HepG2 (cell line): Measurements from ENCODE around the gene NLRP13. TPM values are rescaled to one million over a fixed set of nuclear protein-coding genes. Genes with fewer than 3 reads are reported as not detected.

Source experiments
- ATAC-seq: fragments of 200-7000 bp; cut with Tn5 transposase; 3 replicates; pipeline ENCODE4 v1.9.1; 2020; ENCODE audit warnings: mild to moderate bottlenecking, moderate library complexity
- BruUV-seq: library from RNA; stranded (reverse); fragments of 400-500 nt; replicated peaks from 2 replicates; lab custom pipeline; 2021; lab: Mats Ljungman, UMichigan
- CTCF ChIA-PET: fragments of 300-600 bp; formaldehyde crosslinking; extraction: SDS; loops from one replicate; lab custom pipeline; 2021; ENCODE audit warnings: low total read pairs, inconsistent platforms, low intra/inter-chr PET ratio; lab: Yijun Ruan, JAX
- POLR2A ChIA-PET: fragments of 350-600 bp; sonication (Branson Sonifier 250); formaldehyde crosslinking; loops from one replicate; lab custom pipeline; 2020; ENCODE audit warnings: antibody characterized with exemption, inconsistent platforms; lab: Yijun Ruan, JAX
- DNase-seq: peaks from one replicate; pipeline ENCODE4 v3.0.0-alpha.2; 2015; ENCODE audit warnings: low spot score
- FAIRE-seq: peaks from 3 replicates; lab custom pipeline; 2011; peaks lifted over from hg19 to GRCh38; lab: Jason Lieb, UNC
- H2AFZ ChIP-seq: one replicate; pipeline ENCODE4 v1.6.1; 2011; ENCODE audit warnings: low read length, inconsistent platforms
- H3K27ac ChIP-seq: fragments of 300-600 bp; 3 replicates; pipeline ENCODE4 v1.8.0; 2011; ENCODE audit warnings: mixed run types, mild to moderate bottlenecking, mixed read lengths, low read length, inconsistent platforms; ENCODE audit not compliant: insufficient read depth; ENCODE audit errors: extremely low read length
- H3K27me3 ChIP-seq, 2 experiments: fragments of 200-600 bp in 1 of 2; 2 replicates in 1 of 2; 3 replicates in 1 of 2; pipeline versions ENCODE4 v1.6.0 to v1.8.0; 2011; ENCODE audit warnings: low read length in 2 of 2, mild to moderate bottlenecking in 2 of 2, moderate library complexity in 2 of 2, inconsistent platforms in 1 of 2; ENCODE audit not compliant: insufficient read depth in 2 of 2, control insufficient read depth in 1 of 2
- H3K36me3 ChIP-seq, 2 experiments: fragments of 200-600 bp in 1 of 2; replicated peaks in 1 of 2; 2 replicates in 1 of 2; 3 replicates in 1 of 2; pipeline versions ENCODE4 v1.5.1 to v1.8.0; 2011; ENCODE audit warnings: low read length in 2 of 2, inconsistent platforms in 1 of 2; ENCODE audit not compliant: insufficient read depth in 2 of 2, control insufficient read depth in 1 of 2
- H3K4me1 ChIP-seq: 2 replicates; pipeline ENCODE4 v1.5.1; 2012; ENCODE audit warnings: low read length, inconsistent platforms; ENCODE audit not compliant: insufficient read depth
- H3K4me2 ChIP-seq: 2 replicates; pipeline ENCODE4 v1.6.0; 2011; ENCODE audit warnings: low read depth, low read length, inconsistent platforms
- H3K4me3 ChIP-seq, 3 experiments: fragments of 200-600 bp in 1 of 3; sonication (generic), shearing (Covaris generic) in 1 of 3; replicated peaks in 1 of 3; 2 replicates each; pipeline ENCODE4 v1.5.1; 2011 to 2016; ENCODE audit warnings: low read length in 3 of 3, inconsistent platforms in 2 of 3, low read depth in 2 of 3, mild to moderate bottlenecking in 2 of 3, control low read depth in 1 of 3, mixed read lengths in 1 of 3; ENCODE audit not compliant: insufficient read depth in 1 of 3
- H3K79me2 ChIP-seq: one replicate; pipeline ENCODE4 v1.6.1; 2011; ENCODE audit warnings: low read length, inconsistent platforms; ENCODE audit not compliant: insufficient read depth
- H3K9ac ChIP-seq: 2 replicates; pipeline ENCODE4 v1.6.0; 2011; ENCODE audit warnings: mild to moderate bottlenecking, low read depth, low read length, inconsistent platforms; ENCODE audit not compliant: insufficient read depth
- H3K9me3 ChIP-seq: 2 replicates; pipeline ENCODE4 v1.5.1; 2012; ENCODE audit warnings: mild to moderate bottlenecking, low read length
- H4K20me1 ChIP-seq: 2 replicates; pipeline ENCODE4 v1.6.0; 2011; ENCODE audit warnings: inconsistent platforms, mild to moderate bottlenecking, low read length, moderate library complexity; ENCODE audit not compliant: insufficient read depth
- ARHGAP35 ChIP-seq: sonication (generic); formaldehyde crosslinking; IDR thresholded peaks from 2 replicates; pipeline ENCODE4 v1.9.0; 2022; ENCODE audit warnings: mild to moderate bottlenecking, inconsistent platforms, moderate library complexity, missing genetic modification reagents, borderline replicate concordance
- DMAP1 ChIP-seq: IDR thresholded peaks from 2 replicates; pipeline ENCODE4 v1.6.1; 2016
- NAIF1 ChIP-seq: sonication (generic); formaldehyde crosslinking; IDR thresholded peaks from 2 replicates; pipeline ENCODE4 v1.5.0; 2020; ENCODE audit warnings: mild to moderate bottlenecking, missing genetic modification reagents, borderline replicate concordance
- TFDP1 ChIP-seq: IDR thresholded peaks from 2 replicates; pipeline ENCODE4 v1.6.1; 2016; ENCODE audit warnings: missing compliant biosample characterization, missing genetic modification reagents, borderline replicate concordance
- ZBTB42 ChIP-seq: sonication (generic); formaldehyde crosslinking; IDR thresholded peaks from 2 replicates; pipeline ENCODE4 v1.5.0; 2020; ENCODE audit warnings: mild to moderate bottlenecking, missing genetic modification reagents
- ZNF407 ChIP-seq: sonication (generic); formaldehyde crosslinking; IDR thresholded peaks from one replicate; pipeline ENCODE4 v1.5.1; 2020; ENCODE audit warnings: mild to moderate bottlenecking, missing genetic modification reagents; ENCODE audit errors: not compliant biosample characterization
- WGBS: methylation state at CpG from one replicate; pipeline ENCODE4 v1.1.6; 2017; ENCODE audit warnings: low lambda C conversion rate; 5-methylcytosine and 5-hydroxymethylcytosine counted together
- in situ Hi-C: cut with HindIII; loops from 2 replicates; pipeline ENCODE4 v1.10.0; 2017; ENCODE audit warnings: low pct_unique_long_range_greater_than_20kb; ENCODE audit not compliant: extremely low pct_ligation_motif_present
- intact Hi-C: fragments of 100-400 bp; cut with micrococcal nuclease; formaldehyde crosslinking; loops from one replicate; pipeline ENCODE4 v1.10.0; 2022; ENCODE audit not compliant: unreplicated experiment
- polyA plus RNA-seq, 8 experiments: library from polyadenylated mRNA; depleted of rRNA in 3 of 8; stranded (reverse) in 7 of 8; unstranded in 1 of 8; fragments of >200 nt; fragmentation: Illumina TruSeq in 4 of 8; extraction: Trizol in 4 of 8; gene quantifications; 2 replicates each; pipeline versions ENCODE4 v1.2.1 to v1.2.3, GENCODE V29; 2011 to 2016; ENCODE audit warnings: low read depth in 4 of 8, missing spikeins in 1 of 8, mixed read lengths in 1 of 8; ENCODE audit not compliant: insufficient read depth in 1 of 8
- total RNA-seq, 5 experiments: library from RNA; depleted of rRNA; stranded (reverse); fragments of >200 nt; fragmentation: Illumina TruSeq; extraction: Trizol; gene quantifications; 2 replicates each; pipeline ENCODE4 v1.2.3, GENCODE V29; 2016; ENCODE audit warnings: low read depth in 1 of 5
- TF ChIP-seq, protein P1 (sequence below): sonication (generic); formaldehyde crosslinking; IDR thresholded peaks from 2 replicates; pipeline ENCODE4 v1.5.0; 2020; ENCODE audit warnings: missing genetic modification reagents

Gene NLRP13
- total and polyA plus RNA-seq, 2 of the 13 experiments (the other 11 are each of a cell fraction or from before 2014, with no cell fraction given): not detected

DNA sequence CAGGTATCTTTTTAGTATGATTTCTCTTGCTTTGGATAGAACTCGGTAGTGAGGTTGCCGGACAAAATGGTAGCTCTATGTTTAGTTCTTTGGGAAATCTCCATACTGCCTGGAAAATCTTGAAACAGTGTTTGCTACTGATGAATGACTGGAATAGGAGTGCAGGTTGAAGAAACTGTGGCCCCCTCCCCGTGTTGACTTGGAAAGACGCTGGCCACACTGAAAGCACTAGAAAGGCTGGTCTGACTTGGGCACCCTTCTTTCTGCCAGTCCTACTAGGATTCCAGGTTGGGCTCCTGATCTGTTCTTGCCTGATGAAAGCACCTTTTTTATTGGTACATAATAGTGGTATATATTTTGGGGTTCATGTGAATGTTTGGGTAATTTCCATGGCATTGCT is 49.5 kb downstream of the NLRP13 start (continued):
- no peak for TF ChIP-seq ZNF407

- no peak overlapping the region for H2AFZ ChIP-seq
- no peaks in the 10 kb centered on the region for H3K9me3 ChIP-seq
- no peak overlapping the region for H3K9ac ChIP-seq
- CTCF ChIA-PET: no interaction called here
- H3K4me1 ChIP-seq: no peaks in the 10 kb centered on the region
- H3K4me3 ChIP-seq: no peak overlapping the region
- 4% methylated on average over 3 of the region's 3 CpGs for WGBS
- H4K20me1 ChIP-seq: no peaks in the 10 kb centered on the region
- BruUV-seq: no TSS peak
- FAIRE-seq: no peak
- no peak for ATAC-seq
- in situ Hi-C loops: no loop called here
- H3K27me3 ChIP-seq: peaks cover 0 to 4% of the 10 kb centered on the region in 2 experiments; a peak in 2 of 5 replicates
- H3K27ac ChIP-seq: no peak overlapping the region
- intact Hi-C loops: no loop called here
- DNase-seq: no peak
- POLR2A ChIA-PET: no interaction called here
- no peak overlapping the region for H3K4me2 ChIP-seq
- H3K79me2 ChIP-seq: no peaks in the 10 kb centered on the region
- no peaks in the 10 kb centered on the region for H3K36me3 ChIP-seq
- no peak for TF ChIP-seq ARHGAP35
- TF ChIP-seq, protein P1, sequence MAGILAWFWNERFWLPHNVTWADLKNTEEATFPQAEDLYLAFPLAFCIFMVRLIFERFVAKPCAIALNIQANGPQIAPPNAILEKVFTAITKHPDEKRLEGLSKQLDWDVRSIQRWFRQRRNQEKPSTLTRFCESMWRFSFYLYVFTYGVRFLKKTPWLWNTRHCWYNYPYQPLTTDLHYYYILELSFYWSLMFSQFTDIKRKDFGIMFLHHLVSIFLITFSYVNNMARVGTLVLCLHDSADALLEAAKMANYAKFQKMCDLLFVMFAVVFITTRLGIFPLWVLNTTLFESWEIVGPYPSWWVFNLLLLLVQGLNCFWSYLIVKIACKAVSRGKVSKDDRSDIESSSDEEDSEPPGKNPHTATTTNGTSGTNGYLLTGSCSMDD (CRISPR knock-in tag): no peak
- no peak for TF ChIP-seq NAIF1
- TF ChIP-seq DMAP1 (CRISPR knock-in tag): no peak
- TF ChIP-seq TFDP1 (CRISPR knock-in tag): no peak
- no peak for TF ChIP-seq ZBTB42 (CRISPR knock-in tag)
Measured at GRCh38 chr19:55877211-55877610, 54.9 kb downstream of the NLRP13 start.
